ENCODE measurements around the gene GTF2H4.

GRCh38 chr6:30891816-30892538 is 16.0 kb upstream of the GTF2H4 start:
- TF ChIP-seq CTCF (IDR thresholded peaks at IDR 0.05) (no peak), EZH2 (IDR thresholded peaks at IDR 0.05) (no peak)
